GM12872 (cell line): ENCODE data around the gene RYK.

Source experiments
- TF ChIP-seq, protein P1 (sequence below): IDR thresholded peaks from 3 replicates; pipeline ENCODE4 v1.5.1; 2011; ENCODE audit warnings: low read depth, mild to moderate bottlenecking, low read length, moderate library complexity; ENCODE audit not compliant: insufficient read depth

RYK gene

DNA sequence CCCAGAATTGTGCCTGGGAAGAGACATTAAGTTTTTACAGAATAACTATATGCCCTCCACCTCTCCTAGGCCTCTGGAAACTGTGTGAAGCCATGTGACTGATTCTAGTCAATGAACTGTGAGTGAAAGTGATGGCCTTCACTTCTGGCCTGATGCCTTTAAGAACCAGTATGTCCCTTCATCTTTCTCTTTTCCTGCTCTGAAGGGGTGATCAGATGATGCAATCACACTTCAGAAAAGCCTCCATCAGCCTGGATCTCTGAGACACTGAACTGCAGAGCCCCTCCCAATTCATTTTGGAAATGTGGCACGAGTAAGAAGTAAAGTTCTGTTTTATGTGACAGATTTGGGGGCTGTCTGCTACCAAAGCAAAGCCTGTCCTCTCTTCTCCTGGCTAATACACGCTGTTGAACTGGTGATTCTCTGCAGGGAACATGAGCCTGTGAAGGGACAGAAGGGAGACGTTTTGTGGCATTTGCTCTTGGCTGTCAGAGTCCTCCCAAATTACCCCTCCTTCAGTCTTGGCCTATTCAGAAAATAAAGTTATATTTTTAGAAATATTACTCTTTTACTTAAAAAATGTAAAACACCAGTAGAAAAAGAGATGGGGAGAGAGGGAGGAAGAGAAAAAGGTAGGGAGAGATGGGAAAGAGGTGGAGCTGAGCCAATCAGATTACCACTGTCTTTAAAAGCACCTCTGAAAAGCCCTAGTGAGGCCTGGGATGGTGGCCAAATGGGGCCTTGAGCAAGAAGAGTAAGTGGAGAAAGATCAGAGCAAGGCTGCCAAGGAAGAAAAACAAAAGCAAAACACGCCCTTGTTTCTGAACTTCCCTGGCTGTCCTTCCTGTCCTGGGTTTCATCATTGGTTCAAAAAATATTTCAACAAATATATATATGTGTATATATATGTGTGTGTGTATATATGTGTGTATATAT lies 40.9 kb upstream of the RYK start:
- TF ChIP-seq, protein P1, sequence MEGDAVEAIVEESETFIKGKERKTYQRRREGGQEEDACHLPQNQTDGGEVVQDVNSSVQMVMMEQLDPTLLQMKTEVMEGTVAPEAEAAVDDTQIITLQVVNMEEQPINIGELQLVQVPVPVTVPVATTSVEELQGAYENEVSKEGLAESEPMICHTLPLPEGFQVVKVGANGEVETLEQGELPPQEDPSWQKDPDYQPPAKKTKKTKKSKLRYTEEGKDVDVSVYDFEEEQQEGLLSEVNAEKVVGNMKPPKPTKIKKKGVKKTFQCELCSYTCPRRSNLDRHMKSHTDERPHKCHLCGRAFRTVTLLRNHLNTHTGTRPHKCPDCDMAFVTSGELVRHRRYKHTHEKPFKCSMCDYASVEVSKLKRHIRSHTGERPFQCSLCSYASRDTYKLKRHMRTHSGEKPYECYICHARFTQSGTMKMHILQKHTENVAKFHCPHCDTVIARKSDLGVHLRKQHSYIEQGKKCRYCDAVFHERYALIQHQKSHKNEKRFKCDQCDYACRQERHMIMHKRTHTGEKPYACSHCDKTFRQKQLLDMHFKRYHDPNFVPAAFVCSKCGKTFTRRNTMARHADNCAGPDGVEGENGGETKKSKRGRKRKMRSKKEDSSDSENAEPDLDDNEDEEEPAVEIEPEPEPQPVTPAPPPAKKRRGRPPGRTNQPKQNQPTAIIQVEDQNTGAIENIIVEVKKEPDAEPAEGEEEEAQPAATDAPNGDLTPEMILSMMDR = no peak

DNA sequence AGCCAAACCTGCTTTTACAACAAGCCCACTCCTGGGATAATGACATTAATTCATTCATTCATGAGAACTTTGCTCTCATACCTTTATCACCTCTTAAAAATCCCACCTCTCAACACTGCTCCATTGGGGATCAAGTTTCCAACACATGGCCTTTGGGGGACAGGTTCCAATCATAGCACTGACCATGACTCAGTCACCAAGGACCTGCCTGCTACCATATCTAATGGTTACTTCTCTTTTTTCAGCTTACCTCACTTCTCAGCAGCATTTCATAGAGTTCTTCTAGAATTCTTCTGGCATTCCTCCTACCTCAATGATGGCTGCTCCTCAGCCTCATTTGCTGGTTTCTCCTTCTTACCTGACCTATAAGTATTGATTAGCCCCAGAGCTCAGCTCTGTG lies 36.9 kb upstream of the RYK start:
- TF ChIP-seq, protein P1 = no peak

DNA sequence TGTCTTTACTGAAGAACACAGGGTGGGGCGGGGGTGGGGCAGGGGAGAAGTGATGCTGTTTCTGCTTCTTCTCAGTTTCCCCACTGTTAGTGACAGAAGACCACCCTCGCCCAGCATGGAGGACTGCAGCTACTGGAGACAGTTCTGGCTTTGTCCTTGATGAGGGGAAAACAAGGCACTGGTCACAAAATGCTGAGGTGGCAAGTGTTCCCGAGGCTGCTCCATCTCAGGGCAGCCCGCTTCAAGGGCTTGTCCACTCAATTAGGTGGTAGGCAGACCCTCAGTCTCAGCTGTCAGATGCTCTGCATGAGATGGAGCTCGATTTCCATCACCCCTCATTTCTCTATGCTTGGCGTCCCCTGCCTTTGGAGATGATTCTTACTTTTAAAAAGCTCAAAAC lies 33.8 kb upstream of the RYK start:
- TF ChIP-seq, protein P1 = no peak

DNA sequence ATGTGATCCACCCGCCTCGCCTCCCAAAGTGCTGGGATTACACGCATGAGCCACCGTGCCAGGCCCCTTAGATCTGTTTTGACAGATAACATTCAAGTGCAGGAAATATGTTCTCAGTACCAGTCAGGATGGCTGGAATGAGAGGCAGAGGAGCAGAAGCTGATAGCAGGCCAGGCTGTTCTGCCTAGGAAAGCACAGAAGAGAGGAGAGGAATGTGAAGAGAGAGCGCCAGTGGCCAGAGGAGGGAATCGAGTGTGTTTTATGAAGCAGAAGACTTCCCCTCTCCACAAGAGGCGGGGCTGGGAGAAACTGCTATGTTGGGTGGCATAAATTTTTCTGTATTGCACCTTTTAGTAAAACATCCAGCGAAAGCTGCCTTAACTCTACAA lies 32.0 kb upstream of the RYK start:
- TF ChIP-seq, protein P1 = no peak

DNA sequence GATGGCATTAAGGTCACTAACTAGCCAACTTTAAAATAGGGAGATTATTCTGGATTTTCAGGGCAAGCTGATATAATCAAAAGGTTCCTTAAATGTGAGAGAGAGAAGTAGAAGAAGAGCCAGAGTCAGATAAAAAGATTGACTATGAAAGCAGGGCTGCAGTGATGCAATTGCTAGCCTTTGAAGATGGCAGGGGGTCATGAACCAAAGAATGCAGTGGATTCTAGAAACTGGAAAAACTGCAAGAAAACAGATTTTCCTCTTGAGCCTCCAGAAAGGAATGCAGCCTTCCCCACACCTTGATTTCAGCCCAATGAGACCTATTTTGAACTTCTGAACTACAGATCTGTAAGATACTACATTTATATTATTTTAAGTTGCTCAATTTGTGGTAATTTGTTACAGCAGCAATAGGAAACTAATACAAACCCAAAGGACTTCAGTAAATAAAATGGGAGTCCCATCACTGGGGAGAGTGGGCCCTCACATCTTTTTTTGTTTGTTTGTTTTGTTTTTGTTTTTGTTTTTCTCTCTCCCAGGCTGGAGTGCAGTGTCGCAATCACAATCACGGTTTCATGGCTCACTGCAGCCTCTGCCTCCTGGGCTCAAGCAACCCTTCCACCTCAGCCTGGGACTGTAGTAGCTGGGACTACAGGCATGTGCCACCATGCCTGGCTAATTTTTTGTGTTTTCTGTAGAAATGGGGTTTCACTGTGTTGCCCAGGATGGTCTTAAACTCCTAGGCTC lies 31.4 kb upstream of the RYK start:
- TF ChIP-seq, protein P1 = no peak

GRCh38 chr3:134279466-134279865 lies 28.8 kb upstream of the RYK start:
- TF ChIP-seq, protein P1 = no peak

GRCh38 chr3:134277066-134277660 lies 26.5 kb upstream of the RYK start:
- TF ChIP-seq, protein P1 = no peak
